ENCODE data around the gene COPG1. TPM values are rescaled to one million over a fixed set of nuclear protein-coding genes. Genes with fewer than 3 reads are reported as not detected.

COPG1 gene
- total RNA-seq, 1 donor from 2014 or later = 137 TPM

DNA sequence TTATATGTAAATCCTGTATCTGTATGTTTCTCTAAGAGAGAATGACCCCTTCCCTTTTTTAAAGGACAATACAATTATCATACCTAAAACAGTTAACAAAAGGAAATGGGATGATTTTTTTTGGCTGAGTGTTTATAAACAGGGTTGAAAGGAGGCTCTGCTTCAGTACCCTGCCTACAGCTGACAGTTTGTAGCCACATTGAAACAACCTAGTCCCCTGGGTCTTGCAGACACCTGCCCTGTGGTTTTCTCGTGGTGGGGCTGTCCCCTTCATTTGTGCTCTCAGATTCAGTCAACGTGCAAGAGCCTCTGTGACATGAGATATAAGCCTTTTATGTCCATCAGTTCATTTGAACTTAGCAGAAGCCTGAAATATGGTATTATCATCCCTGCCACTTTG, 27.0 kb downstream of the COPG1 start:
- no peak for FAIRE-seq
- no peak for DNase-seq (ENCODE audit: low spot score in 2 of 2)

DNA sequence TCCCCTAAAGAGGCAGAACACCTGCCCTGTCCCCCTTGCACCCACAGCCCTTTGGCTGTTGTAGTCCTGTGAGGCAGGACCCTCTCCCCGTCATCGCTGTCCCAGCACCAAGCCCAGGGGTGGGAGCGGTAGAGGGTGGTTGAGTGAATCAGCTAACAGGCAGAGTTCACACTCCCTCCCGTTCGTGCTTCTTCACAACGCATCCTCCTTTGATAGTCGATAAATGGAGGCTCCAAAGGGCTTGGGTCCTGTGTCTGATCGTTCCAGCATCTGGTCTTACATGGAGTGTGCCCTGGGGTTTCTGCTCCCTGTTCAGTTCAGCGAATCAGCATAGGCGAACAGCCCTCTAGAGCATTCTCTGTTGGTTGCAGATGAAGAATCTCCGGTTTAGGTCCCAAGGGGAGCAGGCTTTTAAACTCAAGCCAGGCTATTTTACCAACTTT, 28.4 kb downstream of the COPG1 start:
- no peak for FAIRE-seq
- DNase-seq (ENCODE audit: low spot score in 2 of 2) = peak in 1 of 2 donors; percentile 23

DNA sequence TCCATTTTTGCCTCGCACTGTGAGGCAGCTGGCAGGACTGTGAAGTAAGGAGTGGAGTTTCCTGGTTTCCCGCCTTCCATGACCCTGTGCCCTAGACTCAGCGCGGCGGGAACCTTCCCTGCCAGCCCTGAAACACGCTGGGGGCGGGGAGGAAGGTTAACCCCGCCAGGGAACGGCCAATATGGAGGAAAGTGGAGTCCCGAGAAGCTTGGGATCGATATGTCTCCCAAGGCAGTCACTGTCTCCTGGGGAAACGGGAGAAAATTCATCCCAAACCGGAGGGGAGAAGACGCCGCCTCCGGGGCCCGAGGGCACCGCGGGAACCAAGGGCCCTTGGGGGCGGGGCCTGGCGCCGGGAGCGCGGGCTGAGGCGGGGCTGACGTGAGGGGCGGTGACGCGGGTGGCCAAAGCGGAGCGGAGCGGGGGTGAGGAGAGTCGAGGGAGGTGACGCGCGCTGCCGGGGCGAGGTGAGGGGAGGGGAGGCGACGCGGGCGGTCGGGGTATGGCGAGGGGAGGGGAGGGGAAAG, 29.1 kb downstream of the COPG1 start, which contains the start of gene HMCES:
HMCES (plus strand) TSS at position 432 of the 527 bp plus-strand sequence. CDS start 863 bp downstream, outside the sequence.
- FAIRE-seq = no peak
- DNase-seq (ENCODE audit: low spot score in 2 of 2) = peak; percentile 93 to 94

DNA sequence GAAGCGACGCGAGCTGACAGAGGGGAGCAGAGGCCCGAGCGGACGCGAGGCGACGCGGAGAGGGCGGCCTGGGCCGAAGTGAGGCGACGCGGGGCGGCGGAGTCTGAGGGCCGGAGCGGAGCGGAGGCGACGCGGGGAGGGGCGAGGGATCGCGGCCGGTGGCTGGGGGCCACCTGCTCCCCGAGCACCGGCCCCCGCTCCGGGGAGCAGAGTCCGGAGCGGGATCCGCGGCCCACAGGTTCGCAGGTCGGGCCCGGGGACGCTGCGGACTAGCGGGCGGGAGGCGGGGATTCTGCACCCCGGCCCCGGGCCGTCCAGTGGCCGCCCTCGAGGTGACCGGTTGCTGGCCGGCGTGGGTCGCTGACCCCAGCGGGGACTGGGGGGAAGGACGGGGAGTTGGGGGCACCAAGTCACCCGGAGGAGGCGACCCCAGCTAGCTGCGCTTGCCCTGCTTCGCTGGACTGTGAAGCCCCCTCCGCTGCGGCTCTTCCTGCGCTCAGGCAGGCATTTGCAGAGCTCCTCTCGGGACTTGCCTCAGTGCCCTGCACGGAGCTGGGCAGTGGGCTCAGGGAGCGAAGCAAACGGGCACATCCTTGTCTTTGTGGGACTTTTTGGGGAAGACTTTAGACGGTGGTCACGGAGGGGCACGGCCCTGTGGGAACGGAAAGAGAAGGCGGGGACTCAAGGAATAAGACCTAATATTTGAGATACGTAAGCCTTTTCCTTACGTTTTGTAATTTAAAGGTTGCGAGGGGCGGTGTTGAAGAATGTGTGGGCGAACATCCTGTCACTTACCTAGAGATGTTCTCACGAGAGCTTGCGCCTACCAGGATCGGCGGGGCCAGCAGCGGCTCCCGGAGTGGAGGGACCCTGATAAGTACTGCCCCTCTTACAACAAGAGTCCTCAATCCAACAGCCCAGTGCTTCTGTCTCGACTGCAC, 29.8 kb downstream of the COPG1 start:
- no peak for FAIRE-seq

DNA sequence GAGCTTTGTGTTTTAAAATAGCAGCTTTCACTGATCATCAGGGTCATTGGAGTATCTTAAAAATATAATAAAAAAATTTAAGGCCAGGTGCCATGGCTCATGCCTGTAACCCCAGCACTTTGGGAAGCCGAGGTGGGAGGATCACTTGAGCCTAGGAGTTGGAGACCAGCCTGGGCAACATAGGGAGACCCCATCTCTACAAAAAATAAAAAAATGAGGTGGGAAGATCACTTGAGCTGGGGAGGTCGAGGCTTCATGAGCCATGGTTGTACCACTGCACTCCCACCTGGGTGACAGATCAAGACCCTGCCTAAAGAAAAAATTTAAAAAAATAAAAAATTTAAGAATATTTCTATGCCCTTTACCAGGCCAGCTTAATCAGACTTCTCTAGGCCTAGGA, 30.8 kb downstream of the COPG1 start:
- no peak for FAIRE-seq
- no peak for DNase-seq (ENCODE audit: low spot score in 2 of 2)

More for the DNA sequence above, 29.8 kb downstream of the COPG1 start:
- DNase-seq (ENCODE audit: low spot score in 2 of 2) = peak in 1 of 2 donors; percentile 16

DNA sequence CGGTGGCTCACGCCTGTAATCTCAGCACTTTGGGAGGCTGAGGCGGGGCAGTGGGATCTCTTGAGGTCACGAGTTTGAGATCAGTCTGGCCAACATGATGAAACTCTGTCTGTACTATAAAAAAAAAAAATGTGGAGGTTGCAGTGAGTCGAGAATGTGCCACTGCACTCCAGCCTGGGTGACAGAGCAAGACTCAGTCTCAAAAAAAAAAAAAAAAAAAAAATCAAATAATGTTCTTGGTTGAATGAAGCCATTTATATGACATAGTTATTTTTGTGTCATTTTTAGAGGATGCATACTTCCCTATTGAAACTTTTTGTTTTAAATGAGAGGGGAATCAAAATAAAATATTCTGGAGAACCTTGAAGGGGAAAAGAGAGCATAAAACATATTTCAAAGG, 32.3 kb downstream of the COPG1 start:
- no peak for FAIRE-seq
- DNase-seq (ENCODE audit: low spot score in 2 of 2) = no peak

DNA sequence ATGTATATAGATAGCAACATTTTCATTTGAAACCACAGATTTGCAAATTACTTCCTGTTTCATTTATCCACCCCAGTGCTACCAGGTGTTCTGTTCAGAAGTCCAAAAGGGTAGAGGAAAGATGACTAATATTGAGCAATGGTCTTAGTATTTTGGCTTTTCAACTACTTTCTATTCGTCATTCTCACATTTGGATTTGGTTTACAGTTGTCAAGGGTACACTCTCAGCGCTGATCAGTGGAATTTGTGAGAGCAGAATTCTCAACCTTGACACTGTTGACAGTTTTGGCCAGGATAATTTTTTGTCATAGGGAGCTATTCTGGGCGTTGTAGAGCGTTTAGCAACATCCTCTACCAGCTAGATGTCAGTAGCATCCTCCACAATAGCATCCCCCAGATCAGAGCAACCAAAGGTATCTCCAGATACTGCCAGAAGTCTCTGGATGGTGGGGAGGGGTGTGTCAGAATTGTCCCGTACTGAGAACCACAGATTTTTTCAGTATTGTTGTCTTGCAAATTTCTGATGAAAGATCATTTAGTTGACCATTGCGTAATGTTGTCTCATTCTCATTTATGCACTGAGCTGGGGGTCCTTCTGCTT, 33.4 kb downstream of the COPG1 start:
- FAIRE-seq (no peak), DNase-seq (ENCODE audit: low spot score in 2 of 2) (no peak)

DNA sequence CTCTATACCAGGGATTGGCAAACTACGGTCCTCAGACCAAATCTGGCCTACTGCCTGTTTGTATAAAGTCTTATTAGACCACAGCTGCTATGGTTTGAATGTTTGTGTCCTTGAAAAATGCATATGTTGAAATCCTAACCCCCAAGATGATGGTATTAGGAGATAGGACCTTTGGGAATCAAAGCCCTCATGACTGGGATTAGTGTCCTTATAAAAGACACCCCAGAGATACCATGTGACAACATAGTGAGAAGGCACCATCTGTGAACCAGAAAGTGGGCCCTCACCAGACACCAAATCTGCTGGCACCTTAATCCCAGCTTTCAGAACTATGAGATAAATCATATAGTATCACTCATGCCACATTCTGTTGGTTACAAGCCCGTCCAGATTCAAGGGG, 36.7 kb downstream of the COPG1 start:
- DNase-seq (ENCODE audit: low spot score in 2 of 2) = no peak
- no peak for FAIRE-seq

DNA sequence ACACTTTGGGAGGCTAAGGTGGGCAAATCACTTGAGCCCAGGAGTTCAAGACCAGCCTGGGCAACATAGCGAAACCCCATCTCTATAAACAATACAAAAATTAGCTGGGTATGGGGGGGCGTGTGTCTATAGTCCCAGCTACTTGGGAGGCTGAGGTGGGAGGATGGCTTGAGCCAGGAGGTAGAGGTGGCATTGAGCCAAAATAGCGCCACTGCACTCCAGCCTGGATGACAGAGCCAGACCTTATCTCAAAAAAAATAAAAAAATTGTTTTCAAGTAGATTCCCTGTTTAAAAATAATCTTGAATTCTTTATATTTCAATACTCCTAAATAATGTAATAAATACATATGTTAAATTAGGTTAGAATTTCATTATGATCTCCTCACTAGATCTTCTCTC, 39.0 kb downstream of the COPG1 start:
- FAIRE-seq (no peak), DNase-seq (ENCODE audit: low spot score in 2 of 2) (no peak)

DNA sequence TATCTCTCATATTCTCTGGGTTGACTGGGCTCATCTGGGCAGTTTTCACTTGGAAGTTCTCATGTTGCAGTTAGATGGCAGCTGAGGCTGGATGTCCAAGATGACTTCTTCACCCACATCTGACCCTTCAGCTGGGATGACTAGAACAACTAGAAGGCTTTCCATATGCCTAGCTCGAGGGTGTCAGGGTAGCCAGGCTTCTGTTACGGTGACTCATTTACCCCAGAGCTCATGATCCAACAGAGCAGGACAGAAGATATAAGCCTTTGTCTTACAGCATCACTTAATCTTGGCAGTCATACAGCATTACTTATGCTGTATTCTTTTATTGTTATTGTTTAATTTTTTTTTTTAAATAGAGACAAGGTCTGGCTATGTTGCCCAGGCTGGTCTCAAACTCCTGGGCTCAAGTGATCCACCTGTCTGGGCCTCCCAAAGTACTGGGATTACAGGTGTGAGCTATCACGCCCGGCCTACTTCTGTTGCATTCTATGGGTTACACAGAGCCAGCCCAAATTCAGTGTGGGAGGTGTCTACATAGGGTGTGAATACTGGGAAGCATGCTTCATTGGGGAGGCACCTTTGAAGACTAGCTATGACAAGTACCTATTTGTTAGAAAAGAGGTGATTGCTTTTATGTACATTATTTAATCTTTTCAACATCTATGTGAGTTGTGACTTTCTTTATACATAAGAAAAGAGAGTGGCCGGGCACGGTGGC, 40.0 kb downstream of the COPG1 start:
- FAIRE-seq (no peak), DNase-seq (ENCODE audit: low spot score in 2 of 2) (no peak)

DNA sequence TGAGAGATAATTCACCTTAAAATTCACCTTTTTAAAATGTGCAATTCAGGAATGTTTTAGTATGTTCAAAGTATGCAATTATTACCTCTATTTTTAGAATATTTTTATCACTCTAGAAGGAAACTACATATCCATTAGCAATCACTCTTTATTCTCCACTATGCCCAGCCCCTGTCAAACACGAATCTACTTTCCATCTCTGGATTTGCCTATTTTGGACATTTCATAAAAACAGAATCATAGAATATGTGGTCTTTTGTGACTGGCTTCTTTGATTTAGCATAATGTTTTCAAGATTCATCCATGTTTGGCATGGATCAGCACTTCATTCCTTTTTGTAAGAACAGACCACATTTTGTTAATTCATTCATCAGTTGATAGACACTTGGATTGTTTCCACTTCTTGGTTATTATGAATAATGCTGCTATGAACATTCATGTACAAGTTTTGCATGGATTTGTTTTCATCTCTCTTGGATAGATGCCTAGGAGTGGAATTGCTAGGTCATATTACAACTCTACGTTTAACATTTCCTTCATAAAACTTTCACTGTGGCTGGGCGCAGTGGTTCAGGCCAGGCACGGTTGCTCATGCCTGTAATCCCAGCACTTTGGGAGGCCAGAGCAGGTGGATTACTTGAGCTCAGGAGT, 42.0 kb downstream of the COPG1 start:
- FAIRE-seq (no peak), DNase-seq (ENCODE audit: low spot score in 2 of 2) (no peak)

DNA sequence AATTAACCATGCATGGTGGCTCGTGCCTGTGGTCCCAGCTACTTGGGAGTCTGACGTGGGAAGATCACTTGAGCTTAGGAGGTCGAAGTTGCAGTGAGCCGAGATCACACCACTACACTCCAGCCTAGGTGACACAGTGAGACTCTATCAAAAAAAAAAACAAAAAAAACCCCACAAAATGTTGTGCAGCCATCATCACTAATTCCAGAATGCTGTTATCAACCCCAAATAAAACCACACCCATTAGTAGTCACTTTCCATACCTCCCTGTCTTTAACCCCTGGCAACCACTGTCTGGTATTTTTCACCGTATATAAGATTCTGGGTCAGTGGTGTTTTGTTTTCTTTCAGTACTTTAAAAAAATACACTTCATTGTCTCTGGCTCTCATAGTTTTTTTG, 45.9 kb downstream of the COPG1 start:
- DNase-seq (ENCODE audit: low spot score in 2 of 2) (no peak), FAIRE-seq (no peak)

DNA sequence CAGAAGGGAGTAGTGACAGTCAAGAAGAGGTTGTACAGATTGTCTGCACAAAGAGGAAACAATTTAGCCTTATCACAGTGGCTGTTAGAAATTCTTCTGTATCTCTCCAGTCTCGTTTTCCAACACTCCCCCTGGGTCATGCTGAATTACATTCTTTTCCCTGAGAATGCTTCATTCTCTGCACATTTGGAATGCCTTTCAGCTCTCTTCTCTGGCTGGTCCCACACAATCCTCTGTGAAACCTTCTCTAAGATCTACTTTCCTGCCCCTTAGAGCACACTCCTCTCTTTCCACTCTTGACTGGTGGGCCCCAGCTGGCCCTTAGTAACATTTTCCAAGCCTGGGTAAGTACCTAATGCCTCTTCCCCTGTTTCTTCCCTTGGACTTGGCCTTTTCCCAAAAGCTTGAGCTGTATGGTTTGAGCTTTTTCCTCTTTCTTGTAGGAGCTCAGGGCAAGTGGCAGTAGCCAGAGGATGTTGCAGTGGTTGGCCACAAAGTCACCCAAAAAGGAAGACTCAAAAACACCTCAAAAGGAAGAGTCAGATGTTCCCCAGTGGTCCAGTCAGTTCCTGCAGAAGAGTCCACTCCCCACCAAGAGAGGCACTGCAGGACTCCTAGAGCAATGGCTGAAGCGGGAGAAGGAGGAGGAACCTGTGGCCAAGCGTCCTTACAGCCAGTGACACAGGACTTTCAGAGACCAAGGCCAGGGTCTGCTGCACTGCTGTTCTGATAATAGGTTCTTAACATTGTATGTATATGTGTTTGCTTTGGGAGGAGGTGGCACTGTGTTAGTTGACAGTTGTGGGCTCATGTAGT, 54.9 kb downstream of the COPG1 start:
- no peak for DNase-seq (ENCODE audit: low spot score in 2 of 2)
- no peak for FAIRE-seq

DNA sequence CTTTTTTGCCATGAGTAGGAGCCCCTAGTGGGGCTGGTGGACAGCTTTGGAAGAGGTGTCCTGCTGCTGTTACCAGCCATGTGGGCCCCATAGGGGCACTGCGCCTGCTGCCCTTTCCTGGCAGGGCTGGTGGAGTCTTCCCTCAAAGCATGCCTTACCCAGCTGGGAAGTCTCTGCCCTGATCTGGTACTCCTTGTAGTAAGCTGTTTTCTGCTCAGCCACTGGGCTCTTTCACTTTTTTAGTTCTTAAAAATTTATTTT, 55.5 kb downstream of the COPG1 start:
- DNase-seq (ENCODE audit: low spot score in 2 of 2) (no peak), FAIRE-seq (no peak)

DNA sequence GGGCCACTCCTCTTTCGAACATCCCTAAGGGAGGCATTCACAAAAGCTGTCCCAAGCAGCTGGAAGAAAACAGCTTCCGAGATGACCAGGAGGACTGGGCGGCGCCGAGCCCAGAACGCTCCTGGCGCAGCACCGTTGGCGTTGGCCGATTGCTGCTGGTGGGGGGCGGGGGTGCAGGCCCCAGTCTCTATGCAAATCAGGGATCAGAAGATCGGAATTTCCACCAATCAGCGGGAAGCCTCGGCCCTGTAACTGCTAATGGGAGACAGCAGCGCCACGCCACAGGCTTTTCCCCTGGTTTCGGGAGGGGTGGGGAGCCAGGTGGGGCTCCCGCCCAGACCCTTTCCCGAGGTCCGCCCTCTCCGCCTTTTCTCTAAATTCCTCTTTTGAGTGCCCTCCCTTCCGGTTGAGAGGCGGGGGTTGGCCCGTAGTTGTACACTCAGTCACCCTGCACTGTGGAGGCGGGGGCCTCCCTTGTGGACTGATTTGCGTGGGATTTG, 56.2 kb downstream of the COPG1 start:
- peak in 1 of 2 donors; percentile 54 for DNase-seq (ENCODE audit: low spot score in 2 of 2)
- no peak for FAIRE-seq

DNA sequence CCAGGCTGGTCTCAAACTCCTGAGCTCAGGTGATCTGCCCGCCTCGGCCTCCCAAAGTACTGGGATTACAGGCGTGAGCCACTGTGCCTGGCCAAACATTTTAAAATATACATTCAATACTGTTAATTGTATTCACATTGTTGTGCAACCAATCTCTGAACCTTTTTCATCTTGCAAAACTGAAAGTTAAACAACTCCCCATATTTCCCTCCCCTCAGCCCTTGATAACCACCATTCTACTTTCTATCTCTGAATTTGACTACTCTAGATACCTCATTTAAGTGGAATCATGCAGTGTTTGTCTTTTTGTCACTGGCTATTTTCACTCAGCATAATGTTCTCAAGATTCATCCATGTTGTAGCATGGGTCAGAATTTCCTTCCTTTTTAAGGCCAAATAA, 59.2 kb downstream of the COPG1 start:
- no peak for DNase-seq (ENCODE audit: low spot score in 2 of 2)
- no peak for FAIRE-seq

DNA sequence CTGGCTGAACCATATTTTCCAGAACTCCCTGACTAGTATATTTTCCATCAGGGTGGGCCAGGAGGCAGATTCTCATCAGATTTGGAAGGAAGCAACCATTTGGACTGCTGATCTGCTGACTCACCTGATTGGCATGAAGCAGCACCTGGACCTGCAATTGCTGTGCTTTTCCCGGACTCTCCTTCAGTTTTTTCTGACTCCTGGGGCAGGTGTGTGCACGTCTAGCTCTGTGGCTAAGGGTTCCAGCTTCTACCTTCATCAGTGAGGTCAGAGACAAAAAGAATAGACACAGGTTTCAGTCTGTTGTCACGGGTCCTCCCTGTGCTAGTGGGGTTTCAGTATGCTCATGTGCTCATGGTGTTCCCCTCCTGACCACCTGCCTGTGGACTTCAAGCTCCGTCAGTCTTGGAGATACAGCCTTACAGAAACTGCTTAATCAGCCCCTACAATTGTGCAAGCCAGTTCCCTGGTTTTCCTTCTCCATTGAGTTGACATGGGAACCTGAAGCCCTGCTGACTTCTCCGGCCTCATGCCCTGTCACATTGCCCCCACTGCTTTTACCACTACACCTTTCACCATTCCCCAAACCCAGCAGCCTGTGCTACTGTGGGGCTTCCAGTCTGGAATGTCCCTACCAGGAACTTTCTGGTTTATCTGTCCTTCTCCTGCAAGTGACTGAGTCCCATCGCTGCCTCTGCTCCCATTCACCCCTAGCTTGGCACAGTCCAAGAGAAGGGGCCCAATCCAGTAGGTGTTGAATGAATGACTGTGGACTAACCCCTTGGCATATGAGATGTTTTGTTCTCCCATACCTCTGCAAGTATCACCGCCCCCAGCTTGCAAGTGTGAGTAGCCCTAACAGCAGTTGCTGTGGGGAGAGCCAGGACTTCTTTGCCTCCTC, 61.0 kb downstream of the COPG1 start:
- FAIRE-seq (no peak), DNase-seq (ENCODE audit: low spot score in 2 of 2) (no peak)

DNA sequence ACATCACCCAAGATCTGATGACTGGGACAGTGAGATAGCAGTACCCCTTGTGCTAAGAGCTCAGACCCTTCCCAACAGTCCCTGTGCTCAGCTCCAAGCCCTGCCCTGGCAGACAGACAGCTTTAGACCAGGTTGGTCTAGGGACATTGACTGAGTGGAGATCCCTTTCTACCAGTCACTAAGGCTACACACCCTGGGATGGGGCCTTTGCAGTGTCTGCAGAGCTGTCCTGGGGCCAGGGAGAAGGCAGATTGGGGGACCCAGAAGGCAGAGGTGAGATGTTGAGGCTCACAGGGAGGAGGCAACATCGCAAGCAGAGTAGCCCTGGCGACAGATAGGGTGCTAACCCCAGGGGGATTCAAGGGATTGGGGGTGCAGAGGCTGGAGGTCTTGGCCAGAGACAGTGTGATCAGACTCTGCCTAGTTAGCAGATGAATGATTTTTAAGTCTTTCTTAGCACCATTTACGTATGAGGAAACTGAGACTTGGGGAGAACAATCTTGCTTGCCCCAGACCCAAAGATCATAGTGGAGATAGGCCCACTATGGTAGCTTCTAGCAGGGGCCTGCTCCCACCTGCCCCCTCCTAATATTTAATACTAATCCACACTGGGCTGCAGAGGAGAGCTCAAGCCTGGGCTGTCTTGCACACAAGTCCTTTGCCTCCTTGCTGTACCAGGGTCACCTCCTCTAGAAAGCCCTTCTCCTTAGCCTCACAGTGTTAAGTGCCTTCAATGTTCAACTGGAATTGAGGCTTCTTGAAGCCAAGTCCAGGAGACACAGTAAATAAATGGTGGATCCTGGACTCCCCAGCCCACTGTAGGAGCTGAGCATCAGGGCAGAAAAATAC, 61.9 kb downstream of the COPG1 start:
- FAIRE-seq (no peak), DNase-seq (ENCODE audit: low spot score in 2 of 2) (no peak)

All from frontal cortex (tissue), 4 donors.